HCT116 (cell line): Measurements from ENCODE around the gene CAND2. TPM values are rescaled to one million over a fixed set of nuclear protein-coding genes. Genes with fewer than 3 reads are reported as not detected.

Experiments
- ATAC-seq: fragments of 200-7000 bp; cut with Tn5 transposase; 2 replicates; pipeline ENCODE4 v1.9.1; 2020; ENCODE audit warnings: mild to moderate bottlenecking, moderate library complexity
- BruUV-seq: library from RNA; stranded (reverse); fragments of 400-500 nt; replicated peaks from 2 replicates; lab custom pipeline; 2021; lab: Mats Ljungman, UMichigan
- CTCF ChIA-PET: fragments of 300-600 bp; sonication (Branson Sonifier 250); formaldehyde crosslinking; loops from one replicate; lab custom pipeline; 2021; ENCODE audit warnings: antibody characterized with exemption; lab: Charles Lee
- POLR2A ChIA-PET: fragments of 300-600, 350-600 bp; sonication (Branson Sonifier 250); formaldehyde crosslinking; loops from one replicate; lab custom pipeline; 2021; ENCODE audit warnings: antibody characterized with exemption; lab: Charles Lee
- RAD21 ChIA-PET, 2 experiments: fragments of 300-600 bp; sonication (Branson Sonifier 250); formaldehyde crosslinking; loops; one replicate each; lab custom pipeline; 2023; ENCODE audit warnings: low total read pairs in 2 of 2; ENCODE audit not compliant: uncharacterized antibody in 2 of 2, unreplicated experiment in 2 of 2, low non-redundant PET in 1 of 2; lab: Charles Lee
- DNase-seq: peaks from one replicate; pipeline ENCODE4 v3.0.0-alpha.2; 2010; ENCODE audit warnings: low read depth, low spot score
- H2AFZ ChIP-seq: fragments of 200-600 bp; shearing (Covaris generic), sonication (generic); 2 replicates; pipeline ENCODE4 v1.6.1; 2017; ENCODE audit warnings: low read depth, mixed run types, mixed read lengths, antibody characterized with exemption, low read length; ENCODE audit not compliant: poor library complexity, severe bottlenecking
- H3K27ac ChIP-seq: 2 replicates; pipeline ENCODE4 v1.5.1; 2012; ENCODE audit warnings: low read depth, low read length
- H3K27me3 ChIP-seq: fragments of 200-600 bp; sonication (generic); 2 replicates; pipeline ENCODE4 v1.6.1; 2016; ENCODE audit warnings: mixed run types, low read length, mixed read lengths; ENCODE audit not compliant: insufficient read depth
- H3K36me3 ChIP-seq, 2 experiments: fragments of 200-500 bp in 1 of 2; fragments of 200-600 bp in 1 of 2; sonication (Bioruptor generic) in 1 of 2; sonication (generic) in 1 of 2; 2 replicates each; pipeline versions ENCODE4 v1.5.1 to v1.6.1; 2014 to 2016; ENCODE audit warnings: low read length in 2 of 2, inconsistent platforms in 1 of 2, mixed read lengths in 1 of 2, mixed run types in 1 of 2; ENCODE audit not compliant: insufficient read depth in 2 of 2, control insufficient read depth in 1 of 2
- H3K4me1 ChIP-seq, 2 experiments: fragments of 200-600 bp in 1 of 2; sonication (generic) in 1 of 2; 2 replicates each; pipeline versions ENCODE4 v1.5.1 to v1.6.1; 2012 to 2017; ENCODE audit warnings: low read length in 2 of 2, inconsistent platforms in 1 of 2, mild to moderate bottlenecking in 1 of 2, mixed read lengths in 1 of 2, mixed run types in 1 of 2, moderate library complexity in 1 of 2; ENCODE audit not compliant: insufficient read depth in 2 of 2, control insufficient read depth in 1 of 2
- H3K4me2 ChIP-seq: fragments of 200-600 bp; sonication (generic); 2 replicates; pipeline ENCODE4 v1.6.1; 2017; ENCODE audit warnings: mixed run types, low read length, mixed read lengths
- H3K4me3 ChIP-seq, 2 experiments: fragments of 200-600 bp in 1 of 2; sonication (generic) in 1 of 2; replicated peaks in 1 of 2; 2 replicates each; pipeline ENCODE4 v1.5.1; 2011 to 2016; ENCODE audit warnings: low read length in 2 of 2, control low read depth in 1 of 2, low read depth in 1 of 2, mild to moderate bottlenecking in 1 of 2, mixed read lengths in 1 of 2, mixed run types in 1 of 2
- H3K79me2 ChIP-seq: fragments of 200-600 bp; sonication (generic); 2 replicates; pipeline ENCODE4 v1.6.1; 2017; ENCODE audit warnings: mild to moderate bottlenecking, mixed run types, low read length, moderate library complexity, mixed read lengths; ENCODE audit not compliant: insufficient read depth
- H3K9ac ChIP-seq: fragments of 200-600 bp; sonication (generic); 2 replicates; pipeline ENCODE4 v1.6.1; 2016; ENCODE audit warnings: low read length, mixed read lengths
- H3K9me2 ChIP-seq: fragments of 200-600 bp; sonication (generic), shearing (Covaris generic); 2 replicates; pipeline ENCODE4 v1.6.1; 2017; ENCODE audit warnings: mixed run types, mild to moderate bottlenecking, moderate library complexity; ENCODE audit not compliant: insufficient read depth
- H3K9me3 ChIP-seq, 2 experiments: fragments of 200-500 bp in 1 of 2; fragments of 200-600 bp in 1 of 2; sonication (Bioruptor generic) in 1 of 2; sonication (generic) in 1 of 2; 2 replicates each; pipeline ENCODE4 v1.6.1; 2014 to 2017; ENCODE audit warnings: low read length in 2 of 2, mixed read lengths in 2 of 2, inconsistent platforms in 1 of 2, low read depth in 1 of 2, mild to moderate bottlenecking in 1 of 2, mixed run types in 1 of 2, moderate library complexity in 1 of 2; ENCODE audit not compliant: control insufficient read depth in 1 of 2, insufficient read depth in 1 of 2
- H4K20me1 ChIP-seq: fragments of 200-600 bp; sonication (generic), shearing (Covaris generic); 2 replicates; pipeline ENCODE4 v1.6.1; 2017; ENCODE audit warnings: mixed run types, mild to moderate bottlenecking, moderate library complexity; ENCODE audit not compliant: insufficient read depth
- CEBPB ChIP-seq: IDR thresholded peaks from 2 replicates; pipeline ENCODE4 v1.6.1; 2012; ENCODE audit warnings: low read depth
- EGR1 ChIP-seq: IDR thresholded peaks from 2 replicates; pipeline ENCODE4 v1.6.1; 2012; ENCODE audit warnings: low read depth
- ELF1 ChIP-seq: IDR thresholded peaks from 2 replicates; pipeline ENCODE4 v1.6.1; 2012; ENCODE audit warnings: low read depth, borderline replicate concordance
- EZH2phosphoT487 ChIP-seq: fragments of 200-600 bp; IDR thresholded peaks from 2 replicates; pipeline ENCODE4 v1.6.1; 2018; ENCODE audit warnings: antibody characterized with exemption, borderline replicate concordance
- FOSL1 ChIP-seq: IDR thresholded peaks from 2 replicates; pipeline ENCODE4 v1.6.1; 2012; ENCODE audit warnings: low read depth
- JUND ChIP-seq: IDR thresholded peaks from 2 replicates; pipeline ENCODE4 v1.6.1; 2012
- SIN3A ChIP-seq: IDR thresholded peaks from 2 replicates; pipeline ENCODE4 v1.6.1; 2012; ENCODE audit warnings: low read depth
- SP1 ChIP-seq: IDR thresholded peaks from 2 replicates; pipeline ENCODE4 v1.6.1; 2012; ENCODE audit warnings: low read depth
- SRF ChIP-seq: IDR thresholded peaks from 2 replicates; pipeline ENCODE4 v1.6.1; 2012; ENCODE audit warnings: low read depth
- TCF7L2 ChIP-seq: IDR thresholded peaks from 2 replicates; pipeline ENCODE4 v1.7.0; 2011; ENCODE audit warnings: borderline replicate concordance, inconsistent platforms; ENCODE audit not compliant: insufficient read depth, insufficient read length; ENCODE audit errors: extremely low read depth
- YY1 ChIP-seq: IDR thresholded peaks from 2 replicates; pipeline ENCODE4 v1.6.1; 2011; ENCODE audit warnings: low read length, low read depth, moderate library complexity, mild to moderate bottlenecking; ENCODE audit not compliant: insufficient replicate concordance; ENCODE audit errors: extremely low read depth
- ZBTB33 ChIP-seq: IDR thresholded peaks from 2 replicates; pipeline ENCODE4 v1.6.1; 2011; ENCODE audit warnings: mild to moderate bottlenecking, low read length, moderate library complexity; ENCODE audit not compliant: insufficient replicate concordance; ENCODE audit errors: extremely low read depth
- intact Hi-C: fragments of 100-400 bp; cut with micrococcal nuclease; formaldehyde crosslinking; loops from 2 replicates; pipeline ENCODE4 v1.10.0; 2022
- total RNA-seq: library from RNA; stranded (reverse); gene quantifications from one replicate; pipeline ENCODE4 v1.2.1, GENCODE V29; 2021; ENCODE audit not compliant: unreplicated experiment

CAND2 gene
- total RNA-seq, 1 experiment from 2014 or later: not detected

- no peak overlapping the region for H3K4me2 ChIP-seq
- H4K20me1 ChIP-seq: peaks cover 11% of the 10 kb centered on the region; the same call in 1 of the 2 replicates
- intact Hi-C loops: no loop called here
- H3K9me2 ChIP-seq: no peaks in the 10 kb centered on the region
- H3K4me1 ChIP-seq: peaks cover 0 to 20% of the 10 kb centered on the region in 2 experiments; a peak in 1 of 4 replicates
- ATAC-seq (no peak), DNase-seq (no peak)
- H3K9me3 ChIP-seq: no peaks in the 10 kb centered on the region
- TF ChIP-seq SP1: no peak
- no peak for TF ChIP-seq ZBTB33
- no peak for TF ChIP-seq YY1
- TF ChIP-seq EGR1: no peak
- TF ChIP-seq FOSL1: no peak
- TF ChIP-seq SIN3A: no peak
- TF ChIP-seq CEBPB: no peak
- no peak for TF ChIP-seq EZH2phosphoT487
- TF ChIP-seq TCF7L2: no peak
- no peak for TF ChIP-seq ELF1
- no peak for TF ChIP-seq JUND
- TF ChIP-seq SRF: no peak
- H3K79me2 ChIP-seq: peaks cover 5% of the 10 kb centered on the region; the same call in 1 of the 2 replicates
- no peaks in the 10 kb centered on the region for H3K27me3 ChIP-seq
- CTCF ChIA-PET: no interaction called here
- H3K27ac ChIP-seq: no peak overlapping the region
- H3K36me3 ChIP-seq: peaks cover 10 to 24% of the 10 kb centered on the region in 2 experiments; a peak in 2 of 4 replicates
- BruUV-seq: no TSS peak
- no peak overlapping the region for H3K9ac ChIP-seq
- no peak overlapping the region for H3K4me3 ChIP-seq
- no peak overlapping the region for H2AFZ ChIP-seq
- POLR2A ChIA-PET: no interaction called here
- RAD21 ChIA-PET: no interaction called here
These were observed 32.3 kb downstream of the CAND2 start for GRCh38 chr3:12828751-12829150.
